CD14-positive monocyte (primary cell): Measurements from ENCODE around the gene SYNDIG1. TPM values are rescaled to one million over a fixed set of nuclear protein-coding genes. Genes with fewer than 3 reads are reported as not detected.

Experiments used
- DNase-seq, 3 donors: peaks; one replicate each; pipeline ENCODE4 v3.0.0-alpha.2; 2011 to 2022
- H2AFZ ChIP-seq: 2 replicates; pipeline ENCODE4 v1.6.0; 2012; ENCODE audit warnings: mild to moderate bottlenecking, low read depth, low read length, inconsistent platforms; ENCODE audit not compliant: insufficient read depth, poor library complexity, severe bottlenecking
- H3K27ac ChIP-seq, 2 donors: 1 replicate in 1 of 2; 2 replicates in 1 of 2; pipeline ENCODE4 v1.5.1; 2012 to 2013; ENCODE audit warnings: low read length in 2 of 2, control low read depth in 1 of 2, inconsistent platforms in 1 of 2, low read depth in 1 of 2, mild to moderate bottlenecking in 1 of 2
- H3K27me3 ChIP-seq, 2 donors: one replicate each; pipeline versions ENCODE4 v1.6.0 to v1.6.1; 2011 to 2013; ENCODE audit warnings: low read length in 2 of 2; ENCODE audit not compliant: control insufficient read depth in 2 of 2, insufficient read depth in 2 of 2
- H3K36me3 ChIP-seq, 2 donors: replicated peaks in 1 of 2; 1 replicate in 1 of 2; 2 replicates in 1 of 2; pipeline versions ENCODE4 v1.5.1 to v1.6.1; 2012 to 2013; ENCODE audit warnings: low read length in 2 of 2, control low read depth in 1 of 2, inconsistent platforms in 1 of 2, mild to moderate bottlenecking in 1 of 2; ENCODE audit not compliant: insufficient read depth in 2 of 2, control insufficient read depth in 1 of 2
- H3K4me1 ChIP-seq, 2 donors: 1 replicate in 1 of 2; 2 replicates in 1 of 2; pipeline versions ENCODE4 v1.5.1 to v1.6.1; 2012 to 2013; ENCODE audit warnings: low read length in 2 of 2, control low read depth in 1 of 2, inconsistent platforms in 1 of 2, mild to moderate bottlenecking in 1 of 2, moderate library complexity in 1 of 2; ENCODE audit not compliant: insufficient read depth in 2 of 2, control insufficient read depth in 1 of 2
- H3K4me2 ChIP-seq: replicated peaks from 2 replicates; pipeline ENCODE3; 2012; ENCODE audit warnings: low read length, moderate library complexity, mild to moderate bottlenecking; ENCODE audit not compliant: poor library complexity, severe bottlenecking; ENCODE audit errors: extremely low read depth
- H3K4me3 ChIP-seq, 3 experiments: fragments of 200-600 bp in 1 of 3; sonication (generic) in 1 of 3; replicated peaks in 1 of 3; 1 replicate in 2 of 3; 2 replicates in 1 of 3; pipeline ENCODE4 v1.5.1; 2011 to 2013; ENCODE audit warnings: low read length in 3 of 3, mild to moderate bottlenecking in 3 of 3, control low read depth in 2 of 3, low read depth in 2 of 3, inconsistent platforms in 1 of 3, moderate library complexity in 1 of 3
- H3K79me2 ChIP-seq: 2 replicates; pipeline ENCODE4 v1.6.0; 2012; ENCODE audit warnings: mild to moderate bottlenecking, control low read depth, inconsistent platforms, low read length, moderate library complexity; ENCODE audit not compliant: insufficient read depth
- H3K9ac ChIP-seq: 2 replicates; pipeline ENCODE4 v1.6.0; 2017; ENCODE audit warnings: low read length, mild to moderate bottlenecking; ENCODE audit not compliant: insufficient read depth, poor library complexity, severe bottlenecking
- H3K9me3 ChIP-seq, 2 donors: replicated peaks in 1 of 2; 1 replicate in 1 of 2; 2 replicates in 1 of 2; pipeline versions ENCODE4 v1.5.1 to v1.6.1; 2012 to 2013; ENCODE audit warnings: low read length in 2 of 2, control low read depth in 1 of 2; ENCODE audit not compliant: control insufficient read depth in 1 of 2, insufficient read depth in 1 of 2
- H4K20me1 ChIP-seq: 2 replicates; pipeline ENCODE4 v1.6.0; 2012; ENCODE audit warnings: mild to moderate bottlenecking, low read length, control low read depth, moderate library complexity; ENCODE audit not compliant: insufficient read depth
- H3K27ac Mint-ChIP-seq, 7 donors: one replicate each; pipeline ENCODE4 v1.8.0; 2020; ENCODE audit warnings: mild to moderate bottlenecking in 7 of 7, mixed read lengths in 7 of 7, moderate library complexity in 6 of 7, inconsistent platforms in 2 of 7
- H3K27me3 Mint-ChIP-seq, 3 donors: one replicate each; pipeline ENCODE4 v1.8.0; 2021 to 2022; ENCODE audit warnings: low read depth in 3 of 3, mild to moderate bottlenecking in 3 of 3, mixed read lengths in 3 of 3, moderate library complexity in 3 of 3, inconsistent platforms in 1 of 3
- H3K36me3 Mint-ChIP-seq, 2 donors: one replicate each; pipeline ENCODE4 v1.8.0; 2020; ENCODE audit warnings: mixed read lengths in 2 of 2, inconsistent platforms in 1 of 2, mild to moderate bottlenecking in 1 of 2
- H3K4me1 Mint-ChIP-seq: one replicate; pipeline ENCODE4 v1.8.0; 2020; ENCODE audit warnings: mild to moderate bottlenecking, mixed read lengths
- H3K4me3 Mint-ChIP-seq, 2 donors: one replicate each; pipeline ENCODE4 v1.8.0; 2020; ENCODE audit warnings: mild to moderate bottlenecking in 2 of 2, mixed read lengths in 2 of 2, moderate library complexity in 1 of 2
- H3K9me3 Mint-ChIP-seq, 7 donors: one replicate each; pipeline ENCODE4 v1.8.0; 2020 to 2022; ENCODE audit warnings: mixed read lengths in 7 of 7, mild to moderate bottlenecking in 6 of 7, moderate library complexity in 6 of 7, inconsistent platforms in 2 of 7
- CTCF ChIP-seq: fragments of 200-600 bp; IDR thresholded peaks from one replicate; pipeline ENCODE4 v1.8.0; 2022; ENCODE audit warnings: antibody characterized with exemption, mild to moderate bottlenecking
- WGBS: methylation state at CpG from one replicate; pipeline ENCODE4 v1.1.5; 2013; ENCODE audit warnings: missing lambda C conversion rate; ENCODE audit not compliant: insufficient coverage; 5-methylcytosine and 5-hydroxymethylcytosine counted together
- intact Hi-C, 2 donors: fragments of 100-400 bp; cut with micrococcal nuclease; formaldehyde crosslinking; loops; one replicate each; pipeline versions ENCODE4 v1.15.0 to v1.15.1; 2023
- polyA plus RNA-seq, 3 donors: library from polyadenylated mRNA; depleted of rRNA in 1 of 3; unstranded in 2 of 3; stranded (reverse) in 1 of 3; fragments of 300-500 nt in 2 of 3; fragments of >200 nt in 1 of 3; fragmentation: Illumina TruSeq in 2 of 3; gene quantifications; 1 replicate in 2 of 3; 2 replicates in 1 of 3; pipeline ENCODE4 v1.2.3, GENCODE V29; 2012 to 2021

SYNDIG1 gene
- polyA plus RNA-seq, 3 donors, result not detected

GRCh38 chr20:24668384-24668702, 198.9 kb downstream of the SYNDIG1 start:
- TF ChIP-seq CTCF, result no peak
- Mint-ChIP-seq H3K9me3 (no peaks in the 10 kb centered on the region), H3K36me3 (no peaks in the 10 kb centered on the region), H3K27me3 (peaks cover 0 to 4% (median 0%) of the 10 kb centered on the region in 3 donors), H3K4me1 (peaks cover 4% of the 10 kb centered on the region), H3K27ac (no peak overlapping the region), H3K4me3 (no peak overlapping the region)
- no peaks in the 10 kb centered on the region for H3K79me2 ChIP-seq
- no peak overlapping the region for H3K27ac ChIP-seq
- H2AFZ ChIP-seq, result no peak overlapping the region
- H3K4me2 ChIP-seq, result no peak overlapping the region
- no peaks in the 10 kb centered on the region for H3K9me3 ChIP-seq
- WGBS, result 86% methylated on average over 1 of the region's 9 CpGs
- no peaks in the 10 kb centered on the region for H3K36me3 ChIP-seq
- no peaks in the 10 kb centered on the region for H3K27me3 ChIP-seq
- intact Hi-C loops, result no loop called here
- no peaks in the 10 kb centered on the region for H4K20me1 ChIP-seq
- H3K4me3 ChIP-seq, result no peak overlapping the region
- no peaks in the 10 kb centered on the region for H3K4me1 ChIP-seq
- H3K9ac ChIP-seq, result no peak overlapping the region
- no peak for DNase-seq

- 80% methylated on average over 5 of the region's 5 CpGs for WGBS
- no peaks in the 10 kb centered on the region for H3K9me3 Mint-ChIP-seq
- H3K4me3 Mint-ChIP-seq, result no peak overlapping the region
- no peaks in the 10 kb centered on the region for H3K27me3 ChIP-seq
- no peaks in the 10 kb centered on the region for H3K4me1 ChIP-seq
- no peak overlapping the region for H2AFZ ChIP-seq
- no peaks in the 10 kb centered on the region for H3K9me3 ChIP-seq
- no peak overlapping the region for H3K4me3 ChIP-seq
- no peaks in the 10 kb centered on the region for H3K79me2 ChIP-seq
- no peaks in the 10 kb centered on the region for H4K20me1 ChIP-seq
- H3K27ac ChIP-seq, result no peak overlapping the region
- peaks cover 0 to 6% (median 0%) of the 10 kb centered on the region in 3 donors for H3K27me3 Mint-ChIP-seq
- no peak overlapping the region for H3K27ac Mint-ChIP-seq
- no peak for TF ChIP-seq CTCF
- no peak overlapping the region for H3K4me2 ChIP-seq
- DNase-seq, result no peak
- no peaks in the 10 kb centered on the region for H3K36me3 Mint-ChIP-seq
- no peak overlapping the region for H3K9ac ChIP-seq
- H3K4me1 Mint-ChIP-seq, result peaks cover 8% of the 10 kb centered on the region
- intact Hi-C loops, result no loop called here
- H3K36me3 ChIP-seq, result no peaks in the 10 kb centered on the region
Observed at GRCh38 chr20:24668791-24669190, 199.4 kb downstream of the SYNDIG1 start.
